ENCODE results near the gene NAA20. TPM values are rescaled to one million over a fixed set of nuclear protein-coding genes. Genes with fewer than 3 reads are reported as not detected.
A peak's percentile ranks its signal among the peaks of the same experiment; 100 is the strongest.

The NAA20 gene
- total RNA-seq, 1 donor from 2014 or later, result 111 TPM

DNA sequence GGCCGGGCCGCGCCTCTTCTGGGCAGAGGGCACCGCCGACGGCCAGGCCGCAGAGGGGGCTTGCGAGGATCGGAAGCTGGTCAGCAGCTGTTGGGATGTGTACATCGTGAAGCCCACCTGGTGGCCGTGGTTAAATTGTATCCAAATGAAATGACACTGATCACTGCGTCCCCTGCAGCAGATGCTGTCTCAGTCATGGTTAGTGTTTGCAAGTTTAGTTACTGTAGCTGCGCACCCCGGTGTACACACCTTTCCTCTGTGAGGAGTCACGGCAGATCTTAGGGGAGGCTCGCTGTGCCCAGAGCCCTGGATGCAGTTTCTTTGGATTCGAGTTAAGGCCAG is 653 bp downstream of the NAA20 start:
- FAIRE-seq (no peak), DNase-seq (ENCODE audit: low read depth) (peak; percentile 20)
- peak overlapping the region; percentile 83 for H3K4me3 ChIP-seq (ENCODE audit: low read depth, low read length)
- TF ChIP-seq, protein P1, sequence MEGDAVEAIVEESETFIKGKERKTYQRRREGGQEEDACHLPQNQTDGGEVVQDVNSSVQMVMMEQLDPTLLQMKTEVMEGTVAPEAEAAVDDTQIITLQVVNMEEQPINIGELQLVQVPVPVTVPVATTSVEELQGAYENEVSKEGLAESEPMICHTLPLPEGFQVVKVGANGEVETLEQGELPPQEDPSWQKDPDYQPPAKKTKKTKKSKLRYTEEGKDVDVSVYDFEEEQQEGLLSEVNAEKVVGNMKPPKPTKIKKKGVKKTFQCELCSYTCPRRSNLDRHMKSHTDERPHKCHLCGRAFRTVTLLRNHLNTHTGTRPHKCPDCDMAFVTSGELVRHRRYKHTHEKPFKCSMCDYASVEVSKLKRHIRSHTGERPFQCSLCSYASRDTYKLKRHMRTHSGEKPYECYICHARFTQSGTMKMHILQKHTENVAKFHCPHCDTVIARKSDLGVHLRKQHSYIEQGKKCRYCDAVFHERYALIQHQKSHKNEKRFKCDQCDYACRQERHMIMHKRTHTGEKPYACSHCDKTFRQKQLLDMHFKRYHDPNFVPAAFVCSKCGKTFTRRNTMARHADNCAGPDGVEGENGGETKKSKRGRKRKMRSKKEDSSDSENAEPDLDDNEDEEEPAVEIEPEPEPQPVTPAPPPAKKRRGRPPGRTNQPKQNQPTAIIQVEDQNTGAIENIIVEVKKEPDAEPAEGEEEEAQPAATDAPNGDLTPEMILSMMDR (IDR thresholded peaks at IDR 0.05; ENCODE audit: insufficient read depth, low read length, severe bottlenecking), result no peak
- H3K27me3 ChIP-seq (ENCODE audit: control insufficient read depth, insufficient read depth, low read length), result no peaks in the 10 kb centered on the region
- H3K36me3 ChIP-seq (ENCODE audit: control insufficient read depth, insufficient read depth, low read length), result peaks cover 8% of the 10 kb centered on the region

DNA sequence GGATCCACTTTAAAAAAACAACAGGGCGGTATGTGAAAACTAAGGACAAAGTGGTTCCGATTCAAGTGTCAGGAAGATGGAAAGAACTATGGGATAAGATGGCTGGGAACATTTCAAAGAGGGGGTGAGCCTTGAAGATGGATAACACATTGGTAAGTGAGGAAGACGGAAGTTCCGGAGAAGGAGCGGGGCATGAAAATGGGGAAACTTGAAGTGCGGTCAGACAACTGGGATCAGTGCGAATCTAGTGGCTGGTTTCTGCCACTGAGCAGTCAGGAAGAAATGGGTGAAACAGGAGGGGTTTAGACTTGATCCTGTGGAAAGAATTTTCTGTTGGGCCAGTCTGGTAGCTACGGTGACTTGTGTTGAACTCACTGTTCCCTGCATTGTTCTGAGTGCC is 1.2 kb downstream of the NAA20 start:
- DNase-seq (ENCODE audit: low read depth) (no peak), FAIRE-seq (no peak)
- peak overlapping the region; percentile 83 for H3K4me3 ChIP-seq (ENCODE audit: low read depth, low read length)
- TF ChIP-seq, protein P1 (IDR thresholded peaks at IDR 0.05; ENCODE audit: insufficient read depth, low read length, severe bottlenecking), result no peak
- peaks cover 8% of the 10 kb centered on the region for H3K36me3 ChIP-seq (ENCODE audit: control insufficient read depth, insufficient read depth, low read length)
- H3K27me3 ChIP-seq (ENCODE audit: control insufficient read depth, insufficient read depth, low read length), result no peaks in the 10 kb centered on the region

DNA sequence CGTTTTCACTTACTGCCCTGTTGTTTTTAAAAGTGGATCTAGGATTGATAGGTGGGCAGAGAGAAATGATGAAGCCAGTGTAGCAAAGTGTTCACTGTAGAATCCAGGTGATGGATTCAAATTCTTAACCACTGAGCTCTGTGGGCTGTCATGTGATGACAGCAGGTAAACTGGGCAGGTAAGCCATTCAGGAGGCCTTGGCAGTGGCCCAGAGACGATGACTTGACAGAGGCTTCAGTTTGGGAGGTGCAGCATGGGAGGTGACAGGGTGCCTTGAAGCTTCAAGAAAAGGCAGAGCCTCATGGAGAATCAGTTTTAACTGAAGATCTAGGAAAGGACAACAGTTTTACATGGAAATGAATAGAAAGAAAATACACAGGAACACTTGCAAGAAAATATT is 2.0 kb downstream of the NAA20 start:
- peak; percentile 84 for DNase-seq (ENCODE audit: low read depth)
- H3K27me3 ChIP-seq (ENCODE audit: control insufficient read depth, insufficient read depth, low read length), result no peaks in the 10 kb centered on the region
- no peak for FAIRE-seq
- peaks cover 9% of the 10 kb centered on the region for H3K36me3 ChIP-seq (ENCODE audit: control insufficient read depth, insufficient read depth, low read length)
- no peak overlapping the region for H3K4me3 ChIP-seq (ENCODE audit: low read depth, low read length)
- TF ChIP-seq, protein P1 (IDR thresholded peaks at IDR 0.05; ENCODE audit: insufficient read depth, low read length, severe bottlenecking), result no peak

DNA sequence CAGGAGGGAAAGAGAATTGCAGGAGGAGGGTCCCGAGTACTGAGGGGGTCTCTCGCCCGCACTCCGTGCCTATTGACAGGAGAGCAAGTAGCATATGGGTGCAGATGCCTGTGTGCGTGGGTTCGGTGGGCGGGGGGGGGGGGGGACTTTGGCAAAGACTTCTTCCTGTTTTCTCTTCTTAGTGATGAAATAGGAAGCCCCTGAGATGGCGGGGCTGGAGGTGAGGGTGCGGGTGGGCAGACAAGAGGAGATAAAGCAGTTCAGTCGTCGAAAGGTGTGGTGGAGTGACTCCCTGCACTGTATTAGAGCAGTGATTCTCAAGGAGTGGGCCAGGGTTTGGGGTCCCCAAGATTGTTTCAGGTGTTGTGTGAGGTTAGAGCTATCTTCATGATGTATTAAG is 3.7 kb downstream of the NAA20 start:
- TF ChIP-seq, protein P1 (IDR thresholded peaks at IDR 0.05; ENCODE audit: insufficient read depth, low read length, severe bottlenecking), result no peak
- DNase-seq (ENCODE audit: low read depth), result no peak
- peaks cover 11% of the 10 kb centered on the region for H3K36me3 ChIP-seq (ENCODE audit: control insufficient read depth, insufficient read depth, low read length)
- no peaks in the 10 kb centered on the region for H3K27me3 ChIP-seq (ENCODE audit: control insufficient read depth, insufficient read depth, low read length)
- H3K4me3 ChIP-seq (ENCODE audit: low read depth, low read length), result no peak overlapping the region
- no peak for FAIRE-seq

DNA sequence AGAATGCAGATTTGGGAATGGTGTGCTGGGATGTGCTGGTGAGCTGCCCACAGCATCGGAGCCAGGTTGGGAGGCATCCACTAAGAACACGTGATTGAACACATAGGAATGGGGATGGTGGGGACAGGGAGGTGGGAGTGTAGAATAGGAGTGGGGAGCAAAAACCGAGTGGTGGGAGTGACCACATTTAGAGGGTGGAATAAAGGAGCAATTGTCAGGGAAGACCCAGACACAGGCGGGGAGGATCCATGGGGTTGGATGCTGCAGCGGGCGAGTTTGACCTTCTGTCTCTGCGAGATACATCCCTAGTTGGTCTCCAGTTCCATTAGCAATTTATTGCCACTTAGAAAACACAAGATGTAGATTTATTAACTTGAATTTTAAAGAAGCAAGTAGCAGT is 4.7 kb downstream of the NAA20 start:
- TF ChIP-seq, protein P1 (IDR thresholded peaks at IDR 0.05; ENCODE audit: insufficient read depth, low read length, severe bottlenecking), result no peak
- H3K4me3 ChIP-seq (ENCODE audit: low read depth, low read length), result no peak overlapping the region
- peaks cover 11% of the 10 kb centered on the region for H3K36me3 ChIP-seq (ENCODE audit: control insufficient read depth, insufficient read depth, low read length)
- no peaks in the 10 kb centered on the region for H3K27me3 ChIP-seq (ENCODE audit: control insufficient read depth, insufficient read depth, low read length)
- DNase-seq (ENCODE audit: low read depth), result no peak
- FAIRE-seq, result no peak

DNA sequence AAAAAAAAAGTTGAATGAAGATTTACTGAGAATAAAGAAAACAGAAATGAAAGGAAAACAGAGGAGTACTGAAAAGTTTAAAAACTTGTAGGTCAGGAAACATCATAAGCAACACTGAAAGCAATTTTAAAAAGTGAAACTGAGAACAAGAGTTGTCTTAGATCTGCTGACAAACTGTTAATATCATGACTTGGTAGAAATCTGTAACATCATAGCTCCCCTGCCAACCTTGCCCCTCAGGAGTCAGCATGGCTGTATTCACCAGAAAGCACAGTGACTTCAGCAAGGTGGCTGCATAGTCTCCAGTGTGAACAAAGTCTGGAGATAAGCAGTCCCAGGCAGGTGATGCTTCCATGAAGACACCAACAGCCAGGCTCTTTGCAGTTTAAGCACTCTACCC is 5.3 kb downstream of the NAA20 start:
- peaks cover 12% of the 10 kb centered on the region for H3K36me3 ChIP-seq (ENCODE audit: control insufficient read depth, insufficient read depth, low read length)

More for the DNA sequence above, 5.3 kb downstream of the NAA20 start:
- FAIRE-seq, result no peak
- Histone ChIP-seq H3K27me3 (ENCODE audit: control insufficient read depth, insufficient read depth, low read length) (no peaks in the 10 kb centered on the region), H3K4me3 (ENCODE audit: low read depth, low read length) (no peak overlapping the region)
- TF ChIP-seq, protein P1 (IDR thresholded peaks at IDR 0.05; ENCODE audit: insufficient read depth, low read length, severe bottlenecking), result no peak
- DNase-seq (ENCODE audit: low read depth), result no peak

Data from bronchial epithelial cell (primary cell).